Measurements from ENCODE around the gene SLC29A3.
"Not testable (repeated sequence)": the region's sequence is repeated elsewhere in the genome, so short reads cannot be mapped to it uniquely, and the experiment has no call there.

DNA sequence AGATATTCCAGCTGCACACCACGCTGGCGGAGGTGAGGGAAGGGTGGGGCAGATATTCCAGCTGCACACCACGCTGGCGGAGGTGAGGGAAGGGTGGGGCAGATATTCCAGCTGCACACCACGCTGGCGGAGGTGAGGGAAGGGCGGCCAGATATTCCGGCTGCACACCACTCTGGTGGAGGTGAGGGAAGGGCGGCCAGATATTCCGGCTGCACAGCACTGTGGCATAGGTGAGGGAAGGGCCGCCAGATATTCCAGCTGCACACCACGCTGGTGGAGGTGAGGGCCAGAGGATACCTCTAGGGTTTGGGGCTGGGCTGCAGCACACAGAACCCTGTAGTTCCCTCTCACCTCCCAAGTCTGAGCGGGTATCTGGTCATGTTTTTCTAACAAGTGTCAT is 22.2 kb upstream of the SLC29A3 start:
- not testable (repeated sequence) for TF ChIP-seq CTCF, POLR2A (IDR thresholded peaks at IDR 0.05)

Data from uterus (tissue), 2 donors.